ENCODE measurements around the gene DUSP28.

- no peak for TF ChIP-seq ZNF670 (tag by site-specific recombination; IDR thresholded peaks at IDR 0.05; ENCODE audit: low read depth)
- TF ChIP-seq, protein P1, sequence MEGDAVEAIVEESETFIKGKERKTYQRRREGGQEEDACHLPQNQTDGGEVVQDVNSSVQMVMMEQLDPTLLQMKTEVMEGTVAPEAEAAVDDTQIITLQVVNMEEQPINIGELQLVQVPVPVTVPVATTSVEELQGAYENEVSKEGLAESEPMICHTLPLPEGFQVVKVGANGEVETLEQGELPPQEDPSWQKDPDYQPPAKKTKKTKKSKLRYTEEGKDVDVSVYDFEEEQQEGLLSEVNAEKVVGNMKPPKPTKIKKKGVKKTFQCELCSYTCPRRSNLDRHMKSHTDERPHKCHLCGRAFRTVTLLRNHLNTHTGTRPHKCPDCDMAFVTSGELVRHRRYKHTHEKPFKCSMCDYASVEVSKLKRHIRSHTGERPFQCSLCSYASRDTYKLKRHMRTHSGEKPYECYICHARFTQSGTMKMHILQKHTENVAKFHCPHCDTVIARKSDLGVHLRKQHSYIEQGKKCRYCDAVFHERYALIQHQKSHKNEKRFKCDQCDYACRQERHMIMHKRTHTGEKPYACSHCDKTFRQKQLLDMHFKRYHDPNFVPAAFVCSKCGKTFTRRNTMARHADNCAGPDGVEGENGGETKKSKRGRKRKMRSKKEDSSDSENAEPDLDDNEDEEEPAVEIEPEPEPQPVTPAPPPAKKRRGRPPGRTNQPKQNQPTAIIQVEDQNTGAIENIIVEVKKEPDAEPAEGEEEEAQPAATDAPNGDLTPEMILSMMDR (tag by site-specific recombination; IDR thresholded peaks at IDR 0.05): no peak
- no peak for TF ChIP-seq ZNF274 (IDR thresholded peaks at IDR 0.05; ENCODE audit: low read length)
- no peak for TF ChIP-seq ZNF274 (tag by site-specific recombination; IDR thresholded peaks at IDR 0.05; ENCODE audit: borderline replicate concordance)
- no peak for TF ChIP-seq SALL2 (tag by site-specific recombination; IDR thresholded peaks at IDR 0.05; ENCODE audit: borderline replicate concordance)
- no peak for TF ChIP-seq TCF7L2 (IDR thresholded peaks at IDR 0.05; ENCODE audit: borderline replicate concordance, low read depth, low read length)
- TF ChIP-seq PBX3 (CRISPR knock-in tag; IDR thresholded peaks at IDR 0.05): no peak
- TF ChIP-seq, protein P2, sequence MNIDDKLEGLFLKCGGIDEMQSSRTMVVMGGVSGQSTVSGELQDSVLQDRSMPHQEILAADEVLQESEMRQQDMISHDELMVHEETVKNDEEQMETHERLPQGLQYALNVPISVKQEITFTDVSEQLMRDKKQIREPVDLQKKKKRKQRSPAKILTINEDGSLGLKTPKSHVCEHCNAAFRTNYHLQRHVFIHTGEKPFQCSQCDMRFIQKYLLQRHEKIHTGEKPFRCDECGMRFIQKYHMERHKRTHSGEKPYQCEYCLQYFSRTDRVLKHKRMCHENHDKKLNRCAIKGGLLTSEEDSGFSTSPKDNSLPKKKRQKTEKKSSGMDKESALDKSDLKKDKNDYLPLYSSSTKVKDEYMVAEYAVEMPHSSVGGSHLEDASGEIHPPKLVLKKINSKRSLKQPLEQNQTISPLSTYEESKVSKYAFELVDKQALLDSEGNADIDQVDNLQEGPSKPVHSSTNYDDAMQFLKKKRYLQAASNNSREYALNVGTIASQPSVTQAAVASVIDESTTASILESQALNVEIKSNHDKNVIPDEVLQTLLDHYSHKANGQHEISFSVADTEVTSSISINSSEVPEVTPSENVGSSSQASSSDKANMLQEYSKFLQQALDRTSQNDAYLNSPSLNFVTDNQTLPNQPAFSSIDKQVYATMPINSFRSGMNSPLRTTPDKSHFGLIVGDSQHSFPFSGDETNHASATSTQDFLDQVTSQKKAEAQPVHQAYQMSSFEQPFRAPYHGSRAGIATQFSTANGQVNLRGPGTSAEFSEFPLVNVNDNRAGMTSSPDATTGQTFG (tag by site-specific recombination; IDR thresholded peaks at IDR 0.05; ENCODE audit: borderline replicate concordance): no peak
- no peak for TF ChIP-seq ZNF24 (tag by site-specific recombination; IDR thresholded peaks at IDR 0.05)
- no peak for TF ChIP-seq ZNF580 (tag by site-specific recombination; IDR thresholded peaks at IDR 0.05)
- no peak for TF ChIP-seq ZNF501 (tag by site-specific recombination; IDR thresholded peaks at IDR 0.05)
Measured at GRCh38 chr2:240576036-240576435, 15.9 kb downstream of the DUSP28 start.

Data from HEK293 (cell line).